ENCODE results near the gene PACS2. TPM values are rescaled to one million over a fixed set of nuclear protein-coding genes. Genes with fewer than 3 reads are reported as not detected.

PACS2 gene
- total and polyA plus RNA-seq, 2 of the 8 experiments (the other 6 are each of a cell fraction or from before 2014, with no cell fraction given): 38.0 to 62.8 TPM

GRCh38 chr14:105375635-105376057 is 61.1 kb downstream of the PACS2 start:
- Histone ChIP-seq H3K27me3 (replicated peaks in 1 of 4; ENCODE audit: control insufficient read depth in 3 of 4, extremely low read depth in 1 of 4, insufficient read depth in 3 of 4, low read length in 3 of 4) (no peaks in the 10 kb centered on the region; a peak in 1 of 7 replicates), H3K27ac (ENCODE audit: low read depth, low read length) (no peak overlapping the region), H4K20me1 (replicated peaks in 1 of 2; ENCODE audit: control insufficient read depth in 1 of 2, insufficient read depth in 2 of 2, low read length in 2 of 2) (peaks cover 0 to 6% of the 10 kb centered on the region in 2 experiments), H2BK12ac (ENCODE audit: low read depth, low read length) (no peak overlapping the region), H3K23ac (ENCODE audit: insufficient read length) (no peak overlapping the region), H2BK15ac (ENCODE audit: low read length) (no peak overlapping the region), H2BK120ac (replicated peaks; ENCODE audit: low read depth, low read length) (no peak overlapping the region), H3K4me3 (ENCODE audit: extremely low read depth in 1 of 4, insufficient read depth in 2 of 4, low read depth in 3 of 4, low read length in 4 of 4) (no peak overlapping the region), H4K91ac (replicated peaks; ENCODE audit: insufficient read length, low read length) (no peak overlapping the region), H3K4me2 (ENCODE audit: insufficient read depth in 1 of 2, low read depth in 2 of 2, low read length in 2 of 2) (no peak overlapping the region), H3K23me2 (ENCODE audit: low read depth, low read length) (no peaks in the 10 kb centered on the region), H2BK5ac (ENCODE audit: low read depth, low read length) (no peak overlapping the region), H3K14ac (ENCODE audit: insufficient read length) (no peak overlapping the region), H3K4ac (replicated peaks; ENCODE audit: insufficient read length, low read depth, low read length) (no peak overlapping the region), H3K4me1 (replicated peaks in 1 of 4; ENCODE audit: control insufficient read depth in 3 of 4, insufficient read depth in 4 of 4, low read length in 3 of 4) (no peaks in the 10 kb centered on the region), H4K8ac (ENCODE audit: extremely low read depth, insufficient read depth, low read length) (no peak overlapping the region), H2BK20ac (ENCODE audit: low read length) (no peak overlapping the region), H3K9me3 (ENCODE audit: insufficient read depth in 2 of 2, low read depth in 1 of 2, low read length in 1 of 2) (peaks cover 0 to 4% of the 10 kb centered on the region in 2 experiments; a peak in 1 of 4 replicates), H3K79me1 (ENCODE audit: low read depth, low read length) (no peaks in the 10 kb centered on the region), H3K9ac (replicated peaks in 1 of 4; ENCODE audit: extremely low read depth in 1 of 4, low read depth in 3 of 4, low read length in 3 of 4) (no peak overlapping the region), H2AFZ (ENCODE audit: low read length) (no peak overlapping the region), H3K56ac (replicated peaks; ENCODE audit: insufficient read length, low read depth, low read length) (no peak overlapping the region), H3K18ac (ENCODE audit: extremely low read depth, low read length) (no peak overlapping the region), H3K36me3 (ENCODE audit: control insufficient read depth in 2 of 4, insufficient read depth in 4 of 4, low read length in 3 of 4) (no peaks in the 10 kb centered on the region; a peak in 2 of 8 replicates), H2AK5ac (ENCODE audit: low read depth, low read length) (no peak overlapping the region), H3K79me2 (ENCODE audit: control insufficient read depth in 1 of 2, insufficient read depth in 2 of 2, low read length in 2 of 2) (no peaks in the 10 kb centered on the region), H4K5ac (ENCODE audit: insufficient read length, low read depth, low read length) (no peak overlapping the region)
- 85% methylated on average over 4 of the region's 4 CpGs; no CpG with 5 or more reads in 1 of the 2 experiments for WGBS, 2 experiments (ENCODE audit: extremely low coverage in 1 of 2, insufficient coverage in 1 of 2, insufficient read length in 1 of 2, insufficient replicate concordance in 2 of 2, low coverage in 1 of 2, low lambda C conversion rate in 2 of 2, missing lambda C conversion rate in 1 of 2)
- CTCF ChIA-PET (ENCODE audit: partially characterized antibody): interaction anchor here (1.0 to 3.0 kb wide), 10 partner anchors 9 to 117 kb away, joined by 3 to 10 read pairs (median 4); no protein-coding TSS in a partner anchor
- DNase-seq (ENCODE audit: low read depth in 1 of 2, low spot score in 2 of 2): no peak
- POLR2A ChIA-PET (ENCODE audit: partially characterized antibody): no interaction called here
- no peak for FAIRE-seq
- TF ChIP-seq JUND (IDR thresholded peaks at IDR 0.05; ENCODE audit: low read length): no peak
- no peak for TF ChIP-seq KDM1A (IDR thresholded peaks at IDR 0.05; ENCODE audit: borderline replicate concordance, low read length)
- TF ChIP-seq TCF12 (IDR thresholded peaks at IDR 0.05; ENCODE audit: low read depth, low read length): no peak
- no peak for TF ChIP-seq NANOG (IDR thresholded peaks at IDR 0.05; ENCODE audit: insufficient read depth, low read depth, low read length, poor library complexity, severe bottlenecking)
- no peak for TF ChIP-seq SIN3A (conservative IDR thresholded peaks at IDR 0.05 in 1 of 2, IDR thresholded peaks at IDR 0.05 in 1 of 2; ENCODE audit: low read depth in 1 of 2, low read length in 2 of 2)
- no peak for TF ChIP-seq TBP (IDR thresholded peaks at IDR 0.05; ENCODE audit: low read depth, low read length)
- TF ChIP-seq POLR2A (IDR thresholded peaks at IDR 0.05; ENCODE audit: control extremely low read depth in 1 of 2, low read depth in 2 of 2, low read length in 2 of 2): no peak
- no peak for TF ChIP-seq NRF1 (IDR thresholded peaks at IDR 0.05; ENCODE audit: low read depth, low read length)
- TF ChIP-seq GABPA (IDR thresholded peaks at IDR 0.05; ENCODE audit: borderline replicate concordance, insufficient read depth, low read length): no peak
- TF ChIP-seq RFX5 (IDR thresholded peaks at IDR 0.05; ENCODE audit: borderline replicate concordance, low read depth, low read length): no peak
- TF ChIP-seq EP300 (IDR thresholded peaks at IDR 0.05; ENCODE audit: borderline replicate concordance in 1 of 2, low read depth in 2 of 2, low read length in 2 of 2): no peak

All from H1 (cell line).